Measurements from ENCODE around the gene CAMK4.

CAMK4 gene

DNA sequence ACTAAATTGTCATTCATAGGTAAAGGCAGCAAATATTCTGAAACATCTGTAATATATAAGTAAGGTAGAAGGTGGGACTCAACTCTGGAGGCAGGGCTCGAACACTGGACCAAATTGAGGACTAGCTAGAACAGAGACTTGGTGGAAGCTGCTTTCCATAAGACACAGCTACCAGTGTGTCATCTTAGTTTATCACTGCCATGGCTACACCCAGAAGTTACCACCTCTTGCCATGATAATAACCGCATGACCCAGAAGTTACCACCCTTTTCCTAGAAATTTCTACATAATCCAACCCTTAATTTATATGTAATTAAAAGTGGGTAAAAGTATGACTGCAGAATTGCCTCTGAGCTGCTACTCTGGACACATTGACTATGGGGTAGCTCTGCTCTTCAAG lies 188.4 kb downstream of the CAMK4 start:
- Mint-ChIP-seq H3K27me3 (no peaks in the 10 kb centered on the region), H3K4me1 (ENCODE audit: low read depth) (peaks cover 18% of the 10 kb centered on the region), H3K4me3 (no peak overlapping the region), H3K36me3 (peaks cover 37% of the 10 kb centered on the region), H3K9me3 (ENCODE audit: low read depth) (no peaks in the 10 kb centered on the region), H3K27ac (no peak overlapping the region)

DNA sequence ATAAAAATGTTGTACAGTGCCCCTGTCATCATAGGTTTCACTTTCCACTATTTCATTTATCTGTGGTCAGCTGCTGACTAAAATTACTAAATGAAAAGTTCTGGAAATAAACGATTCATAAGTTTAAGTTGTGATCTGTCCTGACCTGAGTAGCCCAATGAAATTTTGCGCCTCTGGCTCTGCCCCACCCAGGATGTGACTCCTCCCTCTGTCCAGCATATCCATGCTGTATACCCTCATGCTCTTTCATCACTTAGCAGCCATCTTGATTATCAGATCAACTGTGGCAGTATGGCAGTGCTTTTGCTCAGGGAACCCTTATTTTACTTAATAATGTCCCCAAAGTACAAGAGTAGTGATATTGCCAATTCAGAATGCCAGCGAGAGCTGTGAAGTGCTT lies 190.9 kb downstream of the CAMK4 start:
- H3K27me3 Mint-ChIP-seq = no peaks in the 10 kb centered on the region
- no peak overlapping the region for H3K4me3 Mint-ChIP-seq
- no peaks in the 10 kb centered on the region for H3K9me3 Mint-ChIP-seq (ENCODE audit: low read depth)
- peak overlapping the region; percentile 41 for H3K27ac Mint-ChIP-seq
- H3K4me1 Mint-ChIP-seq (ENCODE audit: low read depth) = peaks cover 10% of the 10 kb centered on the region
- peaks cover 31% of the 10 kb centered on the region for H3K36me3 Mint-ChIP-seq

DNA sequence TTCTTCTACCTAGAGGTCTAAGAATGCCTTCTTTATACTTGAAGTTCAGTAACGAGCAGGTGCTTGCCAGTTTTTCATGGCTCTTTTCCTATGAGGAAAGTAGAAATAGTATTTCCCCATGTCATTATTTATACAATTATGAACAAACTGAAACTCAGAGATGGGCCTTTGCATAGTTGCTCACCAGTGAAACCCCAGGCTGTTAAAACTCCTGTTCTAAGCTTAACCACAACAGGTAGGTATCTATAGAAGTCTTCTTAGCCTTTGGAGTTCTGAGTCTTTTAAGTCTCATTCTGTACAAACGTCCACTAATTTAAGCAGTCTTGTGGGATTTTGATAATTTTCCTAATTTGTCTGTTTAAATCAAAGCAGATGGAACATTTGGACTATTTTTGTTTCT lies 198.1 kb downstream of the CAMK4 start:
- H3K9me3 Mint-ChIP-seq (ENCODE audit: low read depth) = no peaks in the 10 kb centered on the region
- no peaks in the 10 kb centered on the region for H3K27me3 Mint-ChIP-seq
- H3K27ac Mint-ChIP-seq = peak overlapping the region; percentile 41
- peaks cover 24% of the 10 kb centered on the region for H3K4me1 Mint-ChIP-seq (ENCODE audit: low read depth)
- no peak overlapping the region for H3K4me3 Mint-ChIP-seq
- peaks cover 33% of the 10 kb centered on the region for H3K36me3 Mint-ChIP-seq

DNA sequence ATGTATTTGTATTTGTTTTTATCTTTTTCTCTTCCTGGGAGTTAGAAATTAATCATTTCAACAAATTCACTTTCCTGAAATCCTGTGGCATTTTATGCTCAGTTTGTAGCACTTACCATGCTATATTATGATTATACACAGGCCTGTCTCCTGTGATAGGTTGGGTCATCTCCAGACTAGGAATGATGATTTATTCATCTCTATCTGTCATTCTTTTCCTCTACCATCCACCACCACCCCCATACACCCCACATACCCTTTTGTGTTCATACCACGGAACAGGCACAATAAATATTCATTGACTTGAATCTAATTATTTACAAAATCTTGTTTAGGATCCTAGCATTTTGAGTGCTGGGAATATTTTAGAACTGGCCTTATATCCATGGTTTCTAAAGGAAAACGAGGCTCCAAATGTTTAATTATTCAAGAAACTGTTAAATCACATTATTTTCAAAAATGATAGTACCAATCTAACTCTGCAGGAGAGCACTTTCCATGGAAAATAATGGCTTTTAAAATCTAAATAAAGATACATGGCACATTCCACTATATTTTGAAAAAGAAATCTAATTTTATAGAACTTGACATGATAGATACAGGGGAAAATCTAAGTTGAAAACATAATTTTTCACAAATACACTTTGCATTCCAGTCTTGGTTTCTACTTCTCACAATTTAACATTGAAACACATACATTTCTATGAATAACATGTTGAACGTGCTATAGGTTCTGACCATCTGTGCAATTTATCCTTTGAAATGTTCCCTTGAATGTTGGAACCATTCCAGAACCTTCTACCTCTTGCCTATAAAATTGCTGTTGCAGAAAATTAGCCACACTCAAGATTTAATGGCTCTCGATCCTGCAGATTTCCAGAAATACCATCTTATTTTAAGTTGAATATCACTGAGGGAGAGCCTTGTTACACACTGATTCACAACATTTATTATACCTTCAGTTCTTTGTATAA lies 198.8 kb downstream of the CAMK4 start:
- Mint-ChIP-seq H3K9me3 (ENCODE audit: low read depth) (no peaks in the 10 kb centered on the region), H3K36me3 (peaks cover 31% of the 10 kb centered on the region), H3K4me3 (no peak overlapping the region), H3K27ac (no peak overlapping the region), H3K4me1 (ENCODE audit: low read depth) (peaks cover 30% of the 10 kb centered on the region), H3K27me3 (no peaks in the 10 kb centered on the region)

DNA sequence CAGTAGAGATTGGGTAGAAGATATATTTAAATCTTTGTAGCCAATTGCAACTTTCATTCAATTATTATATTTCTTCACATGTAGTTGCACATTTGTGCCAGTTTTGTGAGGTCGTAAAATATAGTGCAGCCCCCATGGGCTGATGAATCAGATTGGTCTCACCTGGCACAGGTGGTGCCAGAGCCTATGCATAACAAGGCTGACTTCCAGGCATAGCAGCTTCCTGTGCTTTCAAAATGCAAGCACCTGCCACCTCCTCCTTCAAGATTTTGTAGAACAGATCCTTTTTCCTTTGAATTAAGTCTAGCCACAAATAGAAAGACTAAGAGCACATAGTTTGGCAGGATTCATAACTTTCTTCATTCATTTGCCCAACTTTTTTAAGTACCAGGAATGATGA lies 201.0 kb downstream of the CAMK4 start:
- H3K9me3 Mint-ChIP-seq (ENCODE audit: low read depth) = peaks cover 10% of the 10 kb centered on the region
- peaks cover 43% of the 10 kb centered on the region for H3K36me3 Mint-ChIP-seq
- H3K27ac Mint-ChIP-seq = no peak overlapping the region
- H3K4me3 Mint-ChIP-seq = no peak overlapping the region
- peaks cover 49% of the 10 kb centered on the region for H3K4me1 Mint-ChIP-seq (ENCODE audit: low read depth)
- H3K27me3 Mint-ChIP-seq = no peaks in the 10 kb centered on the region

DNA sequence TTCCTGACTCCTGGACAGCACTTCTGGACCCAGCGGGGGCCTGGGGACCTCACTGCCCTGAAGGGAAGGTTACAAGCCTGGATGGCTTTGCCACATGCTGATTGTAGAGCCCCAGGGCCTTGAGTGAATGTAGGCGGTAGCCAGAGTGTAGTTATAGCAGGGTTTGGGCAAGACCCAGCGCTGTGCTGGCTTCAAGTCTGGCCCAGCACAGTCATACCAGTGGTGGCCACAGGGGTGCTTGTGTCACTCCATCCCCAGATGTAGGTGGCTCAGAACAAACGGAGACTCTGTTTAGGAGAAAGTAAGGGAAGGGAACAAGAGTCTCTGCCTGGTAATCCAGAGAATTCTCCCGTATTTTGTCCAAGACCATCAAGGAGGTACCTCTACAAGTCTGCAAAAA lies 203.6 kb downstream of the CAMK4 start:
- peaks cover 10% of the 10 kb centered on the region for H3K9me3 Mint-ChIP-seq (ENCODE audit: low read depth)
- H3K36me3 Mint-ChIP-seq = peaks cover 45% of the 10 kb centered on the region
- no peak overlapping the region for H3K27ac Mint-ChIP-seq
- no peaks in the 10 kb centered on the region for H3K27me3 Mint-ChIP-seq
- no peak overlapping the region for H3K4me3 Mint-ChIP-seq
- peaks cover 55% of the 10 kb centered on the region for H3K4me1 Mint-ChIP-seq (ENCODE audit: low read depth)

DNA sequence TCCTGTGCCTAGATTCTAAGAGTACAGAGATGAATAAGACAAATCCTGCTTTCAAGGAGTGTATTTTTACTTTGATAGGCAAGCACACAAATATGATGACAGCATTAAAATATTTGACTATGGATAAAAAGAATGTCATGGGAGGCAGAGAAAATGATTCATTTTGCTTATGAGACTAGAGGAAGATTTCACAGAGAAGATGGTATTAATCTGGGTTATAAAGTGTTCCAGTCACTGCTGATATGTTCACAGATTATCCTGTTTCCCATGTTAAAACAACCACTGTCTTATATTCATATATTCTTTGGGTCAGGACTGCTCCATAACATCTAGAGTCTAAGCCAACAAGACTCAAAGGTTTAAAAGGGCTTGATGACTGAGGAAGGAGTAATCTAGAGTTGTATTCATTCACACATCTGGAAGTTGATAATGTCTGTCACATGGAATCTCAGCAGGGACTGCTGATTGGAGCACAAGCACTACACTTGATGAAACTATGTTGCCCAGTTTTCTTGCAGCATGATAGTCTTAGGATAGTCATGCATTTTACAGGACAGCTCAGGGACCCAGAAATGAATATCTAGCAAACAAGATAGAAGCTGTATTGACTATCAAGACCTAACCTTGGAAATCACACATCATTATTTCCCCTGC lies 208.8 kb downstream of the CAMK4 start:
- Mint-ChIP-seq H3K9me3 (ENCODE audit: low read depth) (peaks cover 10% of the 10 kb centered on the region), H3K4me1 (ENCODE audit: low read depth) (peaks cover 44% of the 10 kb centered on the region), H3K27ac (no peak overlapping the region), H3K36me3 (peaks cover 33% of the 10 kb centered on the region), H3K27me3 (no peaks in the 10 kb centered on the region), H3K4me3 (no peak overlapping the region)

DNA sequence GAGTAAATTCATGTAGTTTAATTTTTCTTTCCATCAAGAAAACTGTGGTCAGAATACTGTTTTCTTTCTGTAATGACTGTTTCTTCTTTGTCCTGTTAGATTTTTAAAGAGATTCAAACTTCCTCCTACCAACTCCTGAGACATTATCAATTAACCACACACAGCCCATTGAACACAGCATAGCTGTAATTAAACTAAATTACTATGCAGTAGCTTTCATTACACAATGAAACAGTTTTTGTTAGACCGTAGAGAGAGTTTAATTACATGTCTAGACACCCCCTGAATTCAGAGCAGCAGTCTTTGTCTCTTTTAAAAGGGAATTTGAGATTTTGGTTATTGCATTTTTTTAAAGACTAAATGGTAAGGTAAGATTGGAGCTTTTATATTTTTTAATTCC lies 210.6 kb downstream of the CAMK4 start:
- Mint-ChIP-seq H3K27me3 (no peaks in the 10 kb centered on the region), H3K27ac (peak overlapping the region; percentile 47), H3K4me1 (ENCODE audit: low read depth) (peaks cover 37% of the 10 kb centered on the region), H3K36me3 (peaks cover 28% of the 10 kb centered on the region), H3K4me3 (no peak overlapping the region), H3K9me3 (ENCODE audit: low read depth) (no peaks in the 10 kb centered on the region)

DNA sequence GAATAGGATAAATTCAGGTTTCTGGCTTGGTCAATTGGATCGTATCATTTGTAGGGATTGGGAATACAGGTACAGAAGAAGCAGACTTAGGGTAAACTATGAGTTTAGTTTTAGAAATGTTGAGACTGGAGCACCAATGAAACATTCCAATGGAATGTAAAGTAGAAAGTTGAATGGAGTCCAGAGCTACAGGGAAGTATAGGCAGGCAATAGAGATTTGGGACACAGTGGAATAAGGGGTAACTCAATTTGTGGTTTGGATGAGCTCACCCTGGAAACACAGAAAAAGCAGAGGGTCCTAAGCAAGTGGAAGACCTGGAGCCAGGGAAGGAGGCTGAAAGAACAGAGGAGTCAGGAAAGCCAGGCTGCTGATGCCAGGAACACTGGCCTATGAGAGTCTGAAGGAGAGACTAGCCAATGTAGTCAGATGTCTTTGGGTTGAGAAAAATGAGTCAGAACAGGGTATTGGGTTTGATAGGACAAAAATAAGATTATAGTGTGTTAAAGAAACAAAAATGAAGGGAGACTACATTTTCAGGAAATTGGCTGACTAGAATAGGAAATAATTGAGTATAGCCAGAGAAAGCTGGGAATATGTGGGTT lies 215.4 kb downstream of the CAMK4 start:
- no peaks in the 10 kb centered on the region for H3K9me3 Mint-ChIP-seq (ENCODE audit: low read depth)
- peaks cover 19% of the 10 kb centered on the region for H3K4me1 Mint-ChIP-seq (ENCODE audit: low read depth)
- H3K36me3 Mint-ChIP-seq = peaks cover 19% of the 10 kb centered on the region
- peak overlapping the region; percentile 22 for H3K27ac Mint-ChIP-seq
- no peak overlapping the region for H3K4me3 Mint-ChIP-seq
- no peaks in the 10 kb centered on the region for H3K27me3 Mint-ChIP-seq

DNA sequence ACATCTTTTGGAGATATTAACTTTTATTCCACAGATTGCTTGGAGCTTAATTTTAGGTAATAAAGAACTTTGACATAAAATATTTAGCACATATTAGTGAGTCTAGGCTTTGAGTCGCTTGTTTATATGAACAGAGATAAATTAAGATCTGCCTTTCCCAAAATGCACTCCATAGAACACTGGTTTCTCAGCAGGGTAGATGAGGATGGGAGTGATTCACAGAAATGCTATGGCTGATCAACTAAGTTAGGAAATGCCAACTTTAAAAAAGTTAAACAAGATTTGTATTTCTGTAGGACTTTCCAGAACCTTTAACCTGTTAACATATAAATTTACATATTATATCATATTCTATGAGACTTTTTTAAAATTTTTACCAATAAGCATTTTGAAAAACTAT lies 222.9 kb downstream of the CAMK4 start:
- Mint-ChIP-seq H3K4me3 (no peak overlapping the region), H3K27me3 (no peaks in the 10 kb centered on the region), H3K4me1 (ENCODE audit: low read depth) (peaks cover 24% of the 10 kb centered on the region), H3K36me3 (peaks cover 16% of the 10 kb centered on the region), H3K27ac (no peak overlapping the region), H3K9me3 (ENCODE audit: low read depth) (no peaks in the 10 kb centered on the region)

DNA sequence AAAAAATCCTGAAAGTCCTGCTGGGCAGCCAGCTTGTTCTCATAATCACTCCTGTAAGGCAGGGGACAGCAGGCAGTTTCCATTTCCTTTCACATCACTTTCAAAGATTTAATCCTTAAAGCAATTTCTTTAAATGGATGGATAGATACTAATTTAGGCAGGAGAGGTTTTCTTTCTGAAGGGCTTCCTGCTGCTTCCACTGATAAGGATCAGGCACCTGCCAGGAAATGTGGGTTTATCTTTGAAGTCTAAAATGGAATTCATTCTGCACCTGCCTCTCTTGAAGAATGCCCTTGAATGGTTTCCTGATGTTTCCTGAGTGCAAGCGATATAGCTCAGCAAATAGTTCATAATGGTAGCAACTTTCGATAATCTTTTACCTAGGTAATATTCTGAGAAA lies 223.6 kb downstream of the CAMK4 start:
- peaks cover 25% of the 10 kb centered on the region for H3K4me1 Mint-ChIP-seq (ENCODE audit: low read depth)
- peaks cover 16% of the 10 kb centered on the region for H3K36me3 Mint-ChIP-seq
- H3K27ac Mint-ChIP-seq = peak overlapping the region; percentile 52

DNA sequence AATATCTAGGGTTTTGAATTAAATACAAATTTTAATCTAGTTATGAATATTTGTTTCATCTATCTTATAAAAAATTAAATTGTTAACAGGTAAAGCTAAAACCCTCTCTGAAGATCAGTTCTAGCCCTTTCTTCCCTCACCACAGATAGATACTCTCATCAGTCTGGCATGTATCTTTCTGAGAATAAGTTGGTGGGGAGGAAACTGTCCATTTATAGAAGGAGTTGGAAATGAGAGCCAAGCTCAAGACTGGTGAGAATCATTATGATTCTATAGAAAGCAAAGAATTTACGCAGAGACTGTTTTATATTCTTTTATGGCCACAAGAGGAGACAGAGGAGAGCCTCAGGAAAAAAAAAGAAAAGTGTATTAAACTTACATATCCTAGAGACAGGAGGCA lies 229.1 kb downstream of the CAMK4 start:
- Mint-ChIP-seq H3K27ac (peak overlapping the region; percentile 13), H3K27me3 (no peaks in the 10 kb centered on the region), H3K4me1 (ENCODE audit: low read depth) (peaks cover 5% of the 10 kb centered on the region), H3K36me3 (peaks cover 16% of the 10 kb centered on the region), H3K4me3 (no peak overlapping the region), H3K9me3 (ENCODE audit: low read depth) (no peaks in the 10 kb centered on the region)

More for the DNA sequence above, 223.6 kb downstream of the CAMK4 start:
- Mint-ChIP-seq H3K9me3 (ENCODE audit: low read depth) (no peaks in the 10 kb centered on the region), H3K4me3 (no peak overlapping the region), H3K27me3 (no peaks in the 10 kb centered on the region)

DNA sequence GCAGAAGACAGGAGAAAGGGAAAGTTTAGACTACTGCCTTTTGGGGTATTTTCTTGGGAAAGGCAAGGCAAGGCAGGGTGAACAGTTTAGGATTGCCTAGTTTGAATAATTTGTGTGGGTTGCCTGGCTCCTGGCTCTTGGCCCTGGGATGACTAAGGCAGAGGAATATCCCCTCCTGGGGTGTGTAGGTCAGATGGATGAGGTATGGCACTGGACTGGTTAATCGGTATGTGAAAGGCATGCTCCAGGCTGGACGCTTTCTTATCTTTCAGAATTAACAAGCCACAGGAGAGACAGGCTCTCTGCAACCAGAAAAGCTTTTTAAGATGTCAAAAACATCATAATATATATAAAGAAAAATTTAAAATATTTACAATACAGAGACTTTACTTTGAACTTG lies 229.6 kb downstream of the CAMK4 start:
- no peaks in the 10 kb centered on the region for H3K27me3 Mint-ChIP-seq
- peak overlapping the region; percentile 13 for H3K27ac Mint-ChIP-seq
- H3K36me3 Mint-ChIP-seq = peaks cover 16% of the 10 kb centered on the region
- no peak overlapping the region for H3K4me3 Mint-ChIP-seq
- peaks cover 5% of the 10 kb centered on the region for H3K4me1 Mint-ChIP-seq (ENCODE audit: low read depth)
- H3K9me3 Mint-ChIP-seq (ENCODE audit: low read depth) = no peaks in the 10 kb centered on the region

DNA sequence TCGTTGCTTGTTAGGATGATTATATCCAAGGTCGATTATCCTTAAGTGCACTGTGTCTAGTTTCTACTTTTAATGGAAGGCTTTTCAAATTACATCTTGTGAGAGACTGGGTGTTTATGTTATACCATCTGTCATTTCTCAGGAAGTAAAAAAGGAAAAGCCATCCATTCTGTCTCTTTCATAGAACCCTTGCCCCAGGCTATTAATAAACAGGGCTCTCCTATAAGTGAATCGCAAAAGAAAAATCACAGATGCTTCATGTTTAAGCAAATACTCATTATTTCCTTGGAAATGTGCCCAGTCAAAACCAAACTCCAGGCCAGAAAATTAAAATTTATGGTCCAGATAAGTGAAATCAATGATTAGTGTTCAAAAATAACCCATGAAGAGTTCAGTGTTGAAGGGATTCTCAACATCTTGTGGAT lies 230.0 kb downstream of the CAMK4 start:
- peaks cover 5% of the 10 kb centered on the region for H3K4me1 Mint-ChIP-seq (ENCODE audit: low read depth)
- H3K36me3 Mint-ChIP-seq = peaks cover 17% of the 10 kb centered on the region
- H3K27ac Mint-ChIP-seq = peak overlapping the region; percentile 23
- no peak overlapping the region for H3K4me3 Mint-ChIP-seq
- H3K9me3 Mint-ChIP-seq (ENCODE audit: low read depth) = no peaks in the 10 kb centered on the region
- H3K27me3 Mint-ChIP-seq = no peaks in the 10 kb centered on the region

DNA sequence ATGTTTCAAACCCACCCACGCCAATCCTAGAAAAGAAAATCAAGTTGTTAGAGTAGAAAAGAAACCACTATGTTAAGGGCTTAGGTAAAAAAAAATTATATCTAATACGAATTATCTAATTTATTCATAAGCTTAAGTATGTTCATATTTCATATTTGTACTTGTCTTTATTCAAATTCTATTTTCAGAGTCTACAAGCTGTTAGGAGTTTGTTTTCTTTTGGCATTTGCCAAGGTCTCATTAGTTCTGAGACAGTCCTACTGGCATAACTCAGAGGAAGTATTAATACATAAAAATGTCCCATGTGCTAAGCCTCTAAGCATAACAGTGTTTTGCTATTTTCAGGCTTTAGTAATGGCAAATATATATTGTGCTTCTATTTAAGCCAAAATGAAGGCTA lies 230.6 kb downstream of the CAMK4 start:
- Mint-ChIP-seq H3K27ac (peak overlapping the region; percentile 23), H3K4me3 (no peak overlapping the region), H3K36me3 (peaks cover 14% of the 10 kb centered on the region), H3K4me1 (ENCODE audit: low read depth) (peaks cover 5% of the 10 kb centered on the region), H3K27me3 (no peaks in the 10 kb centered on the region), H3K9me3 (ENCODE audit: low read depth) (no peaks in the 10 kb centered on the region)

All from activated naive CD8-positive, alpha-beta T cell (primary cell).